Measurements from ENCODE around the gene SLC40A1. TPM values are rescaled to one million over a fixed set of nuclear protein-coding genes. Genes with fewer than 3 reads are reported as not detected.

The SLC40A1 gene
- total and polyA plus RNA-seq, 2 experiments from 2014 or later: 0.80 to 11.5 TPM

DNA sequence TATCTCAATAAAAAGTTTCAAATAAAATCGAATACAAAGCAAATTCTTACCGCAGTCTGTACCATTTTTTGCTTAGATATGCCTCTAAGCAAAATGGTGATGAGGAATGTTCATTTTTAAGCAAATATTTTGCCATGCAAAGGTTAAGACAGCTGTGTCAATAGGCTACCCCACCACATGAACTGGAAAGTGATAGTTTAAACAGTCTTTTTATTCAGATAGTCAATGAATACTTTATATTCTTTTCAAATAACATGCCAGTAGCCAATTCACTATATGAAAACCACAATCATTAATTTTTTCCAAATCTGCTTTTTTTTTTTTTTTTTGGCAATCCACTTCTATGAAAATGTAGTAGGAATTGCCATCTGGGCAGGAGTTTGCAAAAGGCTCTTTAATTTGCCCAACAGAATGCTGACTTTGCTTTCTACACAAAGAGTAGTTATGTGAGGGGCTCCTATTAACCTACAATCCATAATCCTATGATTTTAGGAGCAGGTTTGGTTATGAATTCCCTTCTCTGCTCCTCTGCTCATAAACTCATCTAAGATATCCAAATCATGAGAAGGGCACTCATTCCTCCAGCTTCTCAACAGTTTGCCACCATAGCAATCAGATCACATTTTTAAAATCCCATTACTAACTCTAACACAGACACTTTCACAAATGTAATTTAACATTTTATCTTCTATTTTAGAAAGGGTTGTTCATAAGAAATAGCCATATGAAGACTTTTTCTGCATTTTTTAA is 69.2 kb downstream of the SLC40A1 start:
- TF ChIP-seq, protein P1, sequence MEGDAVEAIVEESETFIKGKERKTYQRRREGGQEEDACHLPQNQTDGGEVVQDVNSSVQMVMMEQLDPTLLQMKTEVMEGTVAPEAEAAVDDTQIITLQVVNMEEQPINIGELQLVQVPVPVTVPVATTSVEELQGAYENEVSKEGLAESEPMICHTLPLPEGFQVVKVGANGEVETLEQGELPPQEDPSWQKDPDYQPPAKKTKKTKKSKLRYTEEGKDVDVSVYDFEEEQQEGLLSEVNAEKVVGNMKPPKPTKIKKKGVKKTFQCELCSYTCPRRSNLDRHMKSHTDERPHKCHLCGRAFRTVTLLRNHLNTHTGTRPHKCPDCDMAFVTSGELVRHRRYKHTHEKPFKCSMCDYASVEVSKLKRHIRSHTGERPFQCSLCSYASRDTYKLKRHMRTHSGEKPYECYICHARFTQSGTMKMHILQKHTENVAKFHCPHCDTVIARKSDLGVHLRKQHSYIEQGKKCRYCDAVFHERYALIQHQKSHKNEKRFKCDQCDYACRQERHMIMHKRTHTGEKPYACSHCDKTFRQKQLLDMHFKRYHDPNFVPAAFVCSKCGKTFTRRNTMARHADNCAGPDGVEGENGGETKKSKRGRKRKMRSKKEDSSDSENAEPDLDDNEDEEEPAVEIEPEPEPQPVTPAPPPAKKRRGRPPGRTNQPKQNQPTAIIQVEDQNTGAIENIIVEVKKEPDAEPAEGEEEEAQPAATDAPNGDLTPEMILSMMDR (IDR thresholded peaks at IDR 0.05; ENCODE audit: low read depth, low read length): no peak
- H3K4me1 ChIP-seq (ENCODE audit: low read depth): peaks cover 4% of the 10 kb centered on the region
- H3K36me3 ChIP-seq: no peaks in the 10 kb centered on the region
- no peak for DNase-seq (ENCODE audit: low read depth in 1 of 2, low spot score in 1 of 2)
- H3K27ac ChIP-seq: no peak overlapping the region
- H3K27me3 ChIP-seq: no peaks in the 10 kb centered on the region
- H3K4me3 ChIP-seq: no peak overlapping the region
- H3K9me3 ChIP-seq (ENCODE audit: low read depth): no peaks in the 10 kb centered on the region

Other genes with a start within 250 kb of the SLC40A1 start
- gene WDR75, start 139.3 kb downstream of the SLC40A1 start, total RNA-seq: 14.0 and 23.4 TPM in 2 replicates
- gene WDR75, start 139.3 kb downstream of the SLC40A1 start, polyA plus RNA-seq: 22.3 and 38.8 TPM in 2 replicates
- 21.8 and 25.2 TPM in 2 replicates for gene ASNSD1, start 80.7 kb upstream of the SLC40A1 start, total RNA-seq
- 36.8 and 37.1 TPM in 2 replicates for gene ASNSD1, start 80.7 kb upstream of the SLC40A1 start, polyA plus RNA-seq
- 1.2 and 1.4 TPM in 2 replicates for gene ANKAR, start 93.9 kb upstream of the SLC40A1 start, total RNA-seq
- gene ANKAR, start 93.9 kb upstream of the SLC40A1 start, polyA plus RNA-seq: 4.4 and 5.4 TPM in 2 replicates
- 6.9 and 12.5 TPM in 2 replicates for gene OSGEPL1, start 182.0 kb upstream of the SLC40A1 start, total RNA-seq
- 19.0 and 26.0 TPM in 2 replicates for gene OSGEPL1, start 182.0 kb upstream of the SLC40A1 start, polyA plus RNA-seq
- gene ORMDL1, start 203.6 kb upstream of the SLC40A1 start, total RNA-seq: 86.0 and 96.1 TPM in 2 replicates
- 133 and 138 TPM in 2 replicates for gene ORMDL1, start 203.6 kb upstream of the SLC40A1 start, polyA plus RNA-seq
- 16.5 and 16.9 TPM in 2 replicates for gene PMS1, start 203.7 kb upstream of the SLC40A1 start, total RNA-seq
- 23.6 and 42.0 TPM in 2 replicates for gene PMS1, start 203.7 kb upstream of the SLC40A1 start, polyA plus RNA-seq